22Rv1 (cell line): ENCODE data around the gene EML4.

Experiments
- CTCF ChIP-seq: fragments of 450-650 bp; IDR thresholded peaks from 2 replicates; pipeline ENCODE4 v1.5.1; 2017; ENCODE audit warnings: mild to moderate bottlenecking
- ZFX ChIP-seq: fragments of 450-650 bp; IDR thresholded peaks from 2 replicates; pipeline ENCODE4 v1.6.1; 2017; ENCODE audit warnings: antibody characterized with exemption, borderline replicate concordance

DNA sequence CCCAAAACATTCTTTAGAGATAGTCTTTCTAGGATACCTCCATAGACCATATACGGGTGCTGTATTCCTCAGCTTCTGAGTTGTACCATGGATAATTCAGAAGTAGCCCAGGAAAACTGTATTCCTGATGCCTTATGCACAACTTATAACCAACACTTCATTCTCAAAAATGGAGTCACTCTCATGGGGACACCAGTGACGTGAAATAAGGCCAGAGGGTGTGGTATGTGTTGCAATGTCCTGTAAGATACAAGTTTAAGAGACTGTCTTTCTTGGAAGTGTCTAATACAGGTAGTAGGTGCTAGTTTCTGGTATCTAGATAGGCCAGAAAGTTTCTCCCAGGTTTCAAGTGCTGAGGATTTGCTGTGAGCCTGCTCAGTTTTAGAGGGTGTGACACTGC, 155.8 kb downstream of the EML4 start:
- TF ChIP-seq CTCF (no peak), ZFX (no peak)
